Measurements from ENCODE around the gene ZP2.

DNA sequence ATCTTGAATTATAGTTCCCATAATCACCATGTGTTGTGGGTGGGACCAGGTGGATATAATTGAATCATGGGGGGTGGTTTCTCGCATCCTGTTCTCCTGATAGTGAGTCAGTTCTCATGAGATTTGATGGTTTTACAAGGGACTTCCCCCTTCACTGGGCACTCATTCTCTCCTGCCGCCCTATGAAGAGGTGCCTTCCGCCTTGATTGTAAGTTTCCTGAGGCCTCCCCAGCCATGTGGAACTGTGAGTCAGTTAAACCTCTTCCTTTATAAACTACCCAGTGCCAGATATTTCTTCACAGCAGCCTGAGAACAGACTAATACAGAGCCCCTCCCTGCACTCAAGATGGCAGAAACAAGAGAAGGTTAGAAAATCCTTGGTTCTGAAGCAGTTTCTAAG is 26.5 kb downstream of the ZP2 start:
- TF ChIP-seq, protein P1, sequence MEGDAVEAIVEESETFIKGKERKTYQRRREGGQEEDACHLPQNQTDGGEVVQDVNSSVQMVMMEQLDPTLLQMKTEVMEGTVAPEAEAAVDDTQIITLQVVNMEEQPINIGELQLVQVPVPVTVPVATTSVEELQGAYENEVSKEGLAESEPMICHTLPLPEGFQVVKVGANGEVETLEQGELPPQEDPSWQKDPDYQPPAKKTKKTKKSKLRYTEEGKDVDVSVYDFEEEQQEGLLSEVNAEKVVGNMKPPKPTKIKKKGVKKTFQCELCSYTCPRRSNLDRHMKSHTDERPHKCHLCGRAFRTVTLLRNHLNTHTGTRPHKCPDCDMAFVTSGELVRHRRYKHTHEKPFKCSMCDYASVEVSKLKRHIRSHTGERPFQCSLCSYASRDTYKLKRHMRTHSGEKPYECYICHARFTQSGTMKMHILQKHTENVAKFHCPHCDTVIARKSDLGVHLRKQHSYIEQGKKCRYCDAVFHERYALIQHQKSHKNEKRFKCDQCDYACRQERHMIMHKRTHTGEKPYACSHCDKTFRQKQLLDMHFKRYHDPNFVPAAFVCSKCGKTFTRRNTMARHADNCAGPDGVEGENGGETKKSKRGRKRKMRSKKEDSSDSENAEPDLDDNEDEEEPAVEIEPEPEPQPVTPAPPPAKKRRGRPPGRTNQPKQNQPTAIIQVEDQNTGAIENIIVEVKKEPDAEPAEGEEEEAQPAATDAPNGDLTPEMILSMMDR (conservative IDR thresholded peaks at IDR 0.05; ENCODE audit: low read length): no peak
- no peak for TF ChIP-seq EZH2phosphoT487 (IDR thresholded peaks at IDR 0.05; ENCODE audit: borderline replicate concordance)
